Measurements from ENCODE around the gene ZNF512.

The ZNF512 gene

GRCh38 chr2:27636766-27637165 lies 53.9 kb downstream of the ZNF512 start:
- DNase-seq (ENCODE audit: low read depth) = no peak

DNA sequence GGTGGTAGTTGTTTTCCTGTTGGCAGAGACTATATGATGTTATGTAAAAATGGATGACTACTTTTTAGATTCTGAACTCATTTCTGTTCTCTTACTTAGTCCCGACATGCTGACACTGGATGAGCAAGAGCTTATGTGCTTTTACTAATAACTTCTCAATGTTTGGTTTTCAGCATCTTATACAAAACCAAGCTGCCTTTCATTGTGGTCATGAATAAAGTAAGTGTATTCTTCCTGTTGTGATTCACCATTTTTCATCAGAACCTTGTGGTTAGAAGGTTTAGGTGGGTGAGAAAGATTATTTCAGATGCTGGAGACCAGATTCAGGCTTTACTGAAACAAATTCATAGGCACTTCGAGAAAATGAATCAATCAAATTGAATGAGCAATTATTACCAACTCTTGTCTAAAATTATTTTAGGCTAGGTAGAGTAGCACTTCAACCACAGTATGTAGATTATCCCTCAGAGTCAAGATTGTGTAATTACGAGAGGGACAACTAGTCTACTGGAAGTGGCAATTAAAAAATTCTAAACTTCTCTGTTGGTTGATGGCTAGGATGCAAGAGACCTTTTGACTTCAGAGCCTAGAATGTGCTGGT lies 55.3 kb downstream of the ZNF512 start:
- DNase-seq (ENCODE audit: low read depth) = no peak

- DNase-seq (ENCODE audit: low read depth) = peak; percentile 69
Observed at GRCh38 chr2:27638709-27639108, 55.9 kb downstream of the ZNF512 start.

DNA sequence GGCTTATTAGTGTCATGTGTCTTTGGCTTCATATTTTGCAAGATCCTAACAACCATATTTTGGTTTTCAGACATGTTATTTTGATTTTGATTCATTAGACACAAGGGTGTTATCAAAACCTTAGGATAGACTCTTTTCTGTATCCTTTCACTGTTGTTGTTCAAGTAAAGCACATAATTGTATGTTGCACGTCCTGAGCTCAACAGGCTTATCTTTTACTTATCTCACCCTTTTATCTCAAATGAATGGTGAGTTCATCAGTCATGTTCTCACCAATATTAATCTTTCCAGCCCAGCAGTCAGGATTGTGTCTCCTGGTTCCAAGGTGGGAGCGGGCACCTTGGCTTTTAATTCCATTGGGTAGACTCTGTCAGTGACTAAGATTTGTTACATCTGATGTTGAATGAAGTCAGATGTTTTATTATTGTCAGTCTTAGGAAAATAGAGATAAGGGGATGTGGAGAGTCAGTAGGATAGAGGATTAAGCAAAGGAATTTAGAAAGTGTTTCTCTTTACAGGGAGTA lies 57.9 kb downstream of the ZNF512 start:
- no peak for DNase-seq (ENCODE audit: low read depth)

DNA sequence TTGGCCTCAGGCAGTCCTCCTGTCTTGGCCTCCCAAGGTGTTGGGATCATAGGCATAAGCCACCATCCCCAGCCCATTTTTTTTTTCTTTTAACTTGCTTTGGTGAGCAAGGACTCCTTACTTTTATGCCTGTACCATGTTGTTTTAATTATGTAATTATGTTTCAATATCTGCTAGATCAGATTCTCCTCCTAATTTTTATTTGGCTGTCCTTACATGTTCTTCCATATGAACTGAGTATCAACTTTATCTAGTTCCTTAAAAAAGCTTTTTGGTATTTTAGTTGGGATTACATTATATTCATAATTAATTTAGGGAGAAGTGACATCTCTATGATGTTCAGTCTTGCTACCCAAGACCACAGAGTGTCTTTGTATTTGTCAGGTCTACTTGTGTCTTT lies 62.4 kb downstream of the ZNF512 start:
- no peak for DNase-seq (ENCODE audit: low read depth)

DNA sequence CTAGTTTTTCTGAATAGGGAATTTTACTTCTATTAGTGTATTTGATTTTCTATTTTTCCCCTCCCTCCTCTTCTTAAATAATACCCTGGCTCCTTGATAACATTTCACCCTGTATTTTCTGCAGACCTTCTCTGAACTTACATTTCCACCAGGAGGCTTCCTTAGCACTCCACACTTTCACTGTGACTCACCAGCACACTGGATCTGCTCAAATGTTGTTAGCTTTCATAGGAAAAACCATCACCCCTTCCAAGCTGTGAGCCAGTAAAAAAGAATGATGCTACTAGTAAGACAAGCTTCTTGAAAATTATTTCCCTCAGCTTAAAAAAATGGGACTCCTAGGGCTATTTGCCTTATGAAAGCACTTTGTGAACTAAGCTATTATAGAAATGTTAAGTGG lies 64.4 kb downstream of the ZNF512 start:
- no peak for DNase-seq (ENCODE audit: low read depth)

DNA sequence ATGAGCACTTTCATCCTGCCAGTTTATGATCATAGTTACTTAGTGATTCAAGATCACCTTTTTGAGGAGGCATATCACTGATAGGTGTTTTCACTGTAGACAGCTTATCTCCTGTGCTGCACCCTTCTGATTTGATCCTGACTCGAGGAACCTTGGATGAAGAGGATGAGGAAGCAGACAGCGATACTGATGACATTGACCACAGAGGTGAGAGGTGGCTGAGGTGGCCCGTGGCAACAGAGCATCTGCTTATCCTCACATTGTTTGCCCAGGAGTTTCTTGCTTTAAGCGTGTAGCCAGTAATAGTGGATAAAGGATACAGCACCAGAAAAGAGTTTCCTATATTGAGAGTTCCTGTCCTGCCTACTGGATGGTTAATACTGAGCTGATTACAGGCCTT lies 64.9 kb downstream of the ZNF512 start:
- DNase-seq (ENCODE audit: low read depth) = no peak

DNA sequence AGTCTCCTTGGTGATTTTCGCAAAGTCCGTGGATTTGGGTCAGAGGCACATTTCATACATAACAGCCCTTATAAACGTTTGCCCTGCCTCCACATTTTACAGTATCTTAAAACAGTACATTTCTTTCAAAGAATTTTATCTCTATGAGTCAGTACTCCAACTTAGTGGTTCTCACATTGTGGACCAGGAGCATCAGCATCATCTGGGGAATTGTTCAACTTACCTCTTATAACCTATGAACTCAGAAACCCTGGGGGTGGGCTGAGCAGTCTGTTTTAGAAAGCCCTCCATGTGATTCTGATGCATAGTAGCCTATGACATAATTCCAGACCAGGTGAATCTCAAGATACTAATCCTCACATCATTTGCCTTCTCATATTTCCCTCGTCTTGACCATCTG lies 68.2 kb downstream of the ZNF512 start:
- no peak for DNase-seq (ENCODE audit: low read depth)

DNA sequence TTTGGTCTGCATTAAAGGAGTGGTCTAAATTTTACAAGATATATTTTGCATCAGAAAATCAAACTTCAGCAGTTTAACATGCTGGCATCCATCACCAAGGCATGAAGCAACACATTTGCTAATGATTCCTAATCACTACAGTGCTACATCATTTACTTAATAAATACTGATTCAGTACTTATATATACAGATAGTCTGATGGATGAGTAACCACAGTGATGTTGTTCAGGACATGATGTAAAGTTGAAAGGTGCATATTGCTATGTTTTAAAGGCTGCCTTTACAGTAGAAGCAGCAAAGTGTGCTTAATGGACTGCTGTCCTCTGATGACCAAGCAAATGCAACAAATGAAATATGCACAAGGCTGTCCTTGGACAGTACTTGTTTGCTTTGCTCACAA lies 69.5 kb downstream of the ZNF512 start:
- no peak for DNase-seq (ENCODE audit: low read depth)

GRCh38 chr2:27652790-27653189 lies 69.9 kb downstream of the ZNF512 start:
- DNase-seq (ENCODE audit: low read depth) = no peak

GRCh38 chr2:27653397-27653796 lies 70.6 kb downstream of the ZNF512 start:
- DNase-seq (ENCODE audit: low read depth) = no peak

DNA sequence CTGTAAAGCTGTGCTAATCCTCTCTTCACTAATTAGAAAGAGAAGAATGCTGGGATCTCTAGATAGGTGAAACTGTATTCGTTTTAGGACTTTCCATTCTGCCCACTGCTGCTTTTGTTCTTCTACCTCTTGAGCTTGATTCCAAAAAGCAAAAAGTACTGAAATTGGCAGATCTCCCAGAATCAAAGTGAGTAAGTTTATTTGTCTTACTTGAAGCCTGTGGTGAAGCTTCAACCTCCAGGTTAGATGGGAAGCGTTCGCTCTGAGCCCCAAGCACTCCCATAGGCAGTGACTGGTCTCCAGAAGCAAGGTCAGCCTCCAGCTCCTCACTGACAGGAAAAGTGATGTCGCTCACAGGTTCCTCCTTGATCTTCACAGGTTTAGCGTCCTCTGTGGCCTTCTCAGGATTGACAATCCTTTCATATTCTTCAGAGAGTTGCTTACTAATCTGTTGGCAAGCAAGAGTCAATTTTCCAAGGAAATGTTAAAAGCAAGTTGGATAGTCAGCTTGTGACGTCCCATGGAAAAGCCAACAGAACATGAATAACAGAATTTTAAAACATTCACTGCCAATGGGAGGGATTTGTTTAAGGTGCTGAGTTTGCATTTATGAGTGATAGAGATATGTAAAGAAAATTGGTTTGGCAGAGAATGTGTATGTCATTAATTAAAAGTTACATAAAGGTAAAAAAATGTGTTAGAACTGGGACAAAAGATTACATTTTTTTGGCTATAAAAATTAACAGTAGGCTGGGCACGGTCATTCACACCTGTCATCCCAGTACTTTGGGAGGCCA lies 72.5 kb downstream of the ZNF512 start:
- no peak for DNase-seq (ENCODE audit: low read depth)

DNA sequence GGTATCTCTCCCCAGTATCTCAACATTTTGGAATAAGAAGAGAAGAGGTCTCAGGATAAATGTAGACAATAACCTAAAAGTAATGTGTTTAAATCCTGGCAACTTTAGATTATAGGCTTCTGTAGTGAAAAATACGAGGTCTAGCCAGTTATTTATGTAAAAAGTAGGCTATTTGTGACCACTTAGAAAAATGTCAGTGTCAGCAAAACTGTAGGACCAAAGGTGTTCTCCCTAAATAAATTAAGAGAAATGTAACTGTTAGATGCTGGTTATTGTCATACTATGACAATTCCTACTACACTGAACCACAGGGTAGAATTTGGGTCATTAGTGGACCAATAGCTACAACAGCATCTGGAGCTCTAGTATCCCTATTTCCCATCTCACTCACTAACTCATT lies 78.5 kb downstream of the ZNF512 start:
- DNase-seq (ENCODE audit: low read depth) = no peak

DNA sequence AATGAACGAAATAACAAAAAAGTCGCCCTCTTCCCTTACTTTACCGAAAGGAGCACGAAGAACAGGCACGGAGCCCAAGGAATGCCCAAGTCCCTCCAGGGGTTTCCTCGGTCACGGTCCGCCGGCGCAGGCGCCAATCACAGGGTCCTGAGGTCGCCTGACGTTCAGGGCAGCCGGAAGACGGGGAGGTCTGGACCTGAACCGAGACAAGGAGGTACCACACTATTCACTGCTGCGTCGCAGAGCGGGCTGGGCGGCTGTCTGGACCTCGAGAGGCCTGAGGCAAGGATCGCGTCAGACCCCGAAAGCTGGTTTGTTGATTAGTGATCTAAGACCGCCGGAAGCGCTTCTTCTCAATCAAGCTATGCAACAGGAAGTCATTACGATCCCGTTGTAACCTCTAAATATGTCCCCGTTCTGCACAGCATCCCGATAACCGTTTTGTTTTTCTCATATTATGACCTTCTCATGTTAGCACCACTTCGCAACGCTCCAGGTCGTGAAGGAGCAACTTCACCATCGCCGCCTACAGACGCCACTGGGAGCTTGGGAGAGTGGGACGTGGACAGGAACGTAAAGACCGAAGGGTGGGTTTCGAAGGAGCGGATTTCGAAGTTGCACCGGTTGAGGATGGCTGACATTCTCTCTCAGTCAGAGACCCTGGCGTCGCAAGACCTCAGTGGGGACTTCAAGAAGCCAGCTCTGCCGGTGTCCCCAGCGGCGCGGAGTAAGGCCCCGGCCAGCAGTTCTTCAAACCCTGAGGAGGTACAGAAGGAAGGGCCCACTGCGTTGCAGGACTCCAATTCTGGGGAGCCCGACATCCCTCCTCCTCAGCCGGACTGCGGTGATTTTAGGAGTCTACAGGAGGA lies 80.7 kb downstream of the ZNF512 start, which contains the start of the genes SLC4A1AP and SUPT7L:
Gene SLC4A1AP, plus strand, starts transcription at position 605 of the 869 bp plus-strand sequence. Its CDS starts 26 bp downstream, at position 631.
Gene SUPT7L, minus strand, starts transcription at position 330 of the 869 bp plus-strand sequence. CDS start 1,422 bp downstream, outside the sequence.
- DNase-seq (ENCODE audit: low read depth) = peak; percentile 74

DNA sequence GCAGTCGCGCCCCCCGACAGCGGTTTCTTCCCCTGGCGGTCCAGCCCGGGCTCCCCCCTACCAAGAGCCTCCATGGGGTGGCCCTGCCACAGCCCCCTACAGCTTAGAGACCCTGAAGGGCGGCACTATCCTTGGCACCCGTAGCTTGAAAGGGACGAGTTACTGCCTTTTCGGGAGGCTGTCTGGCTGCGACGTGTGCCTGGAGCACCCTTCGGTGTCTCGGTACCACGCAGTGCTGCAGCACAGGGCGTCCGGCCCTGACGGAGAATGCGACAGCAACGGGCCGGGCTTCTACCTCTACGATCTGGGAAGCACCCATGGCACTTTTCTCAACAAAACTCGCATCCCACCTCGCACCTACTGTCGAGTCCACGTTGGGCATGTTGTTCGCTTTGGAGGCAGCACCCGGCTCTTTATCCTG lies 81.3 kb downstream of the ZNF512 start:
- no peak for DNase-seq (ENCODE audit: low read depth)

- DNase-seq (ENCODE audit: low read depth) = no peak
Observed at GRCh38 chr2:27664622-27665363, 82.0 kb downstream of the ZNF512 start.

GRCh38 chr2:27667446-27667845 lies 84.6 kb downstream of the ZNF512 start:
- DNase-seq (ENCODE audit: low read depth) = no peak

DNA sequence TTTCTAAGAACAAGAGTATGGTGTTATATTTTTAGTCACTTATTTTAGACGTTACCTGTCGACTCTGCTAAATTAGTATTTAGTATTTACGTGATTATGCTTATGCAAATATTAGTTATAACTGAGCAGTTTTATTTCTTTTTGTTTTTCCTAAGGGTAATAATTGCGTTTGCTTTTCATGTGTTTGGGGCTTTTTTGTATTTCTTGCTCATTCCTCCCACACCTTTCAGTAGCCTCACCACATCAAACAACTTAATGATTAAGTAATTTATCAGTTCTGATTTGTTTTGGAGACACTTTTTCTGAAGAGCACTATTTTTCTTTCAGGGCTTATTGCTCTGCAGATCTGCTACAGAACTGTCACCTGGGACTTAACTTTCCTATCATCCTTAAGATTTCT lies 88.4 kb downstream of the ZNF512 start:
- DNase-seq (ENCODE audit: low read depth) = no peak
